ENCODE results near the gene PITPNM3. TPM values are rescaled to one million over a fixed set of nuclear protein-coding genes. Genes with fewer than 3 reads are reported as not detected.

The PITPNM3 gene
- total RNA-seq, 1 donor from 2014 or later: 0.77 TPM

GRCh38 chr17:6446516-6447100 is 109.7 kb downstream of the PITPNM3 start:
- intact Hi-C loops (cut with micrococcal nuclease): loop anchor here (10.0 kb wide), 1 partner anchor 198 kb away; the partner anchor contains the start of genes KIAA0753 and TXNDC17

- intact Hi-C loops (cut with micrococcal nuclease): loop anchor here (10.0 kb wide), 1 partner anchor 200 kb away; the partner anchor contains the start of genes KIAA0753 and TXNDC17
Measured at GRCh38 chr17:6444571-6445335, 111.6 kb downstream of the PITPNM3 start.

GRCh38 chr17:6443692-6444570 is 112.4 kb downstream of the PITPNM3 start, which contains the start of gene PIMREG:
PIMREG (plus strand) TSS chr17:6444455; CDS start chr17:6445111, 656 bp downstream.
- intact Hi-C loops (cut with micrococcal nuclease): loop anchor here (10.0 kb wide), 1 partner anchor 201 kb away; the partner anchor contains the start of genes KIAA0753 and TXNDC17

DNA sequence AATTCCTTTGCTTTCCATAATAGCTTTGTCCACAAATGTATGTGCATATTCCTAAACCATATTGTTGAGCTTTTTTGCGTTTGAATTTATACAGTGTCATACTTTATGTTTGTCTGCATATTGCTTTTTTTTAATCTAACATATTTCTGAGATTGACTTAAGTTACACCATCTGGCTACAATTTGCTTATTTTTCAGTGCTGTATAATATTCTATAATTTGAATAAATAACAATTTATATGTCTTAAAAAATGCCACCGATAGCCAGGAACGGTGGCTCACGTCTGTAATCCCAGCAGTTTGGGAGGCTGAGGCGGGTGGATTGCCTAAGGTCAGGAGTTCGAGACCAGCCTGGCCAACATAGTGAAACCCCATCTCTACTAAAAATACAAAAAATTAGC is 113.6 kb downstream of the PITPNM3 start:
- intact Hi-C loops (cut with micrococcal nuclease): loop anchor here (10.0 kb wide), 1 partner anchor 202 kb away; the partner anchor contains the start of genes KIAA0753 and TXNDC17

DNA sequence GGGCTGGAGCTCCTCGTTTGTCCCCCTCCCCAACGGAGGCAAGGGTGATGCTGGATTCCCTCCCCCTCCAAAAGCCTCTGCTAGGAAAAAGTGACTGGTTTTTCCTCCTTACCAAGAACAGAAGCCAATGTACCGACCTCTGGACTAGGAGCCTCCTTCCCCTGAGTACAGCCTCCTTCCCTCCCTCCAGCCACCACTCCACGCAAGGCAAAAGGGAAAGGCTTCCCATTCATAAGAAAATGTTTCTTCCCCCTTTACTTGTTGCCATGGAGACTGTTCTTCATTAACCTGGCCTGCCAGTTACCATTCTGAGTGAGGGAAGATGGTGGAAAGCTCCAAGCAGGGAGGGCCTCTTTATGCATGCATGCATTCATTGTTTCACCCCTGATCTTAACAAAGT is 116.4 kb downstream of the PITPNM3 start:
- intact Hi-C loops (cut with micrococcal nuclease): loop anchor here (10.0 kb wide), 1 partner anchor 205 kb away; the partner anchor contains the start of genes KIAA0753 and TXNDC17

- intact Hi-C loops (cut with micrococcal nuclease): no loop called here
Measured at GRCh38 chr17:6437956-6438355, 118.4 kb downstream of the PITPNM3 start.

DNA sequence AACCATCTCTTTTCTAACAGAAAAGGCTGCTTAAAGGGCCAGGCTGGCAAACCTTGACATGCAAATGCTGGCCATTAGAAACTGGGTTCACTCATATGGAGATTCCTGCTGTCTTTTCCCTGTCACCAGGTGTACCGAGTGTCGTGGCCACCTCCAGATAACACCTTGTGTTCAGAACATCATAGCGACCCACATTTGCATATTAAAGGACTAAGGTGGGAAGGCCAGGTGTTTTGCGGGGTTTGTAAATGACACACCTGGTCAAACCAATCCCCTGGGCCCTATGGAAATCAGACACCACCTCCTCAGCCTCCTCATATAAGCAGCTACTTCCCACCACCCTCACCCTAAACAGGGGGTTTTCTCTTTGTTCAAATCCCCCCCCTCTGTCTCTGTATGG is 118.9 kb downstream of the PITPNM3 start:
- intact Hi-C loops (cut with micrococcal nuclease): no loop called here

DNA sequence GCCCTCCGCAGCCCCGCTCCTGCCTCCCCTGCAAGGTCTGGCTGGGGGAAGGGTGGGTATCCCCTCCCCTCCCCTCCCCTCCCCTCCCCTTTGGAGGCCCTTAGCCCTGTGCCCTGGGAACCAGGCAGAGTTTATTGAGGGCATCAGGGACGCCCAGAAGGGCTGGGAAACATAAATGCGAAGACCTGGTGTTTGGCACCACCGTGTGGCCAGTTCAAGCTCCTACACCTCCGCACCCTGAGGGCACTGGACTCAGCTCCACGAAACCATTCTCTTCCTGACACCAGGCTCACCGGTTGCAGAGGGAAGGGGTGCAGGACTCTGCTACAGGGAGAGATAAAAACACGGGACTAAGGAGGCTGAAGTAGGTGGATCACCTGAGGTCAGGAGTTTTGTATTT is 120.4 kb downstream of the PITPNM3 start:
- intact Hi-C loops (cut with micrococcal nuclease): no loop called here

DNA sequence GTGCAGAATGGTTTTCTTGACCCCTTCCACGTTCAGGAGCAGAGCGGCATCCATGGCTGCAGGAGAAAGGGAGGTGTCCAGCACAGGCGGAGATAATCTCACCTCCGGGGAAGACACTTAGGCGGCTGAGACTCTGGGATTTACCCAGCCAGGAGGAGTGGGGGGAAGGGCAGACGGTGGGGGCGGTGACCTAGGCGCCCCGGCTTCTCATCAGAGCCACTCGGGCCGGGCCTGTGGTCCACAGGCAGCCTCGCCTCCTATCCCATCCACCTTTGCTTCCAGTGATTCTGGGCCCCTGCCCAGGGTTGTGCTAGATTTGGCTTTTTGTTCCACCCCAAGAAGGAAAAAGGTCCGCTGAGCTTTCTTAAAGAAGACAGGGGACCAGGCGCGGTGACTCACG is 121.3 kb downstream of the PITPNM3 start, which contains the start of gene AIPL1:
Gene AIPL1 (minus strand): TSS at position 71 of the 400 bp plus-strand sequence. CDS start 17 bp downstream, at position 54.
- intact Hi-C loops (cut with micrococcal nuclease): no loop called here

DNA sequence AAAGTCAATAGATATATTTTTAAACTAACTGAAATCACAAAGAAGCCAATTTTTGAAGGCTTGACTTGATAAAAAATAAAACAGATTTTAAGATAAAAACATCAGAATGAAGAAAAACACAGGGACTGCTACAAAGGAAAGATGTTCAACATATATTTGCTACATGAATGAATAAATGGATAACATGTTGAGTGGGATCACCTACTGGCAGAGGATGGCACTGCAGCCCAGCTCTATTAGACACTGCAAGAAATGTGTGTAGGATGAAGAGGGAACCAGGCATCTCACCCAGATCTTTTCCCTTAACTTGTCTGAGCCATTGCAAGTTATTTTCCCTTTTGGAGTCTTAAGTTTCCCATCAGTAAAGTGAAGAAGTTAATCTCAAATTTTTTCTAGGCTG is 125.6 kb downstream of the PITPNM3 start:
- intact Hi-C loops (cut with micrococcal nuclease): no loop called here

GRCh38 chr17:6429266-6429665 is 127.1 kb downstream of the PITPNM3 start:
- intact Hi-C loops (cut with micrococcal nuclease): no loop called here

- intact Hi-C loops (cut with micrococcal nuclease): no loop called here
Measured at GRCh38 chr17:6428207-6428965, 128.0 kb downstream of the PITPNM3 start.

- intact Hi-C loops (cut with micrococcal nuclease): no loop called here
Measured at GRCh38 chr17:6427279-6427781, 129.0 kb downstream of the PITPNM3 start.

DNA sequence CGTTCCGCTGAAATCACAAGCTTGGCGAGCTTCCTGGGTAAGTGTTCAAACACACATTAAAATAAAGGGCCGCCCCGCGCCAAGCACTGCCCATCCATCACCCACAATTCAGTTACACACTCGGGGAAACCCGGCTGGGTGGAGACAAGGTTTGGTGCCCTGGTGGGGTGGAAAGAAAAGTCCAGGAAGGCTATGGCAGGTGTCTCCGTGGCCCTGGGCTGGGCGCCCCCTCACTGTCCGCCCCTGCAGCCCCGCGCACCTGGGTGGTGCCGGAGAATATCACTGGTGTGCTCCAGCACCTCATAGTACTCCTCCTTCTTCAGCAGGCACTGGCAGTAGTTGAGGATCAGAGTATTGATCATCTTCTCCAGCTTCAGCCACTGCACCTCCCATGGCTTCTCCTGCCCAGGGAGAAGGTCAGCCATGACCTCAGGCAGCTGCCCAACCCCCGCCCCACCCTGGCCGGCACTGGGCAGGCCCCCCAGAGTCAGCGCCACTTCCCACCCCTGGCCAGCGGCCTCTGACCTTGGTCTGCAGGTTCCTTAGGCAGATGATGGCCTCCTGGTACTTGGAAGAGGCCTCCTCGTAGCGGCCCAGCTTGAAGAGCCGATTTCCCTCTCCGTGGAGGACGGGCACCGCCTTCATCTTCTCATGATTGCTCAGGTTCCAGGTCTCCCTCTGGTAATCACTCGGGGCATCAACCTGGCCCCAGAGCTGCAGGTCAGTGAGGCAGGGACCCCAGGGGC is 129.8 kb downstream of the PITPNM3 start:
- intact Hi-C loops (cut with micrococcal nuclease): no loop called here

- intact Hi-C loops (cut with micrococcal nuclease): no loop called here
Measured at GRCh38 chr17:6425407-6425806, 130.9 kb downstream of the PITPNM3 start.

- intact Hi-C loops (cut with micrococcal nuclease): loop anchor here (5.0 kb wide), 1 partner anchor 1177 kb away; no protein-coding TSS in a partner anchor
Measured at GRCh38 chr17:6423931-6424330, 132.4 kb downstream of the PITPNM3 start.

- intact Hi-C loops (cut with micrococcal nuclease): loop anchor here (1.0 to 5.0 kb wide), 2 partner anchors 835 to 1175 kb away; no protein-coding TSS in a partner anchor
Measured at GRCh38 chr17:6422654-6423241, 133.6 kb downstream of the PITPNM3 start.

GRCh38 chr17:6421700-6422604 is 134.4 kb downstream of the PITPNM3 start:
- intact Hi-C loops (cut with micrococcal nuclease): loop anchor here (1.0 to 5.0 kb wide), 2 partner anchors 835 to 1175 kb away; no protein-coding TSS in a partner anchor

All from T-helper 2 cell treated with Interferon-gamma antibody and Interleukin-4, amounts not matched to agents 100 ng/mL and 5 ng/mL, for 36 hours (primary cell).